Endothelial cell of umbilical vein (primary cell): ENCODE measurements around the gene ZNF821. TPM values are rescaled to one million over a fixed set of nuclear protein-coding genes. Genes with fewer than 3 reads are reported as not detected.

Source experiments
- BruUV-seq: library from RNA; stranded (reverse); fragments of 400-500 nt; replicated peaks from 2 replicates; lab custom pipeline; 2021; lab: Mats Ljungman, UMichigan
- CTCF ChIA-PET: fragments of 300-600, 350-600 bp; sonication (Branson Sonifier 250); formaldehyde crosslinking; loops from one replicate; lab custom pipeline; 2021; ENCODE audit warnings: antibody characterized with exemption, inconsistent platforms; lab: Charles Lee
- POLR2A ChIA-PET: fragments of 300-600, 350-600 bp; sonication (Branson Sonifier 250); formaldehyde crosslinking; loops from one replicate; lab custom pipeline; 2021; ENCODE audit warnings: antibody characterized with exemption, inconsistent platforms; lab: Charles Lee
- DNase-seq: peaks from one replicate; pipeline ENCODE4 v3.0.0-alpha.2; 2011; ENCODE audit warnings: low read depth, low spot score
- FAIRE-seq: peaks from 2 replicates; lab custom pipeline; 2011; peaks lifted over from hg19 to GRCh38; lab: Jason Lieb, UNC
- H2AFZ ChIP-seq: 2 replicates; pipeline ENCODE4 v1.6.0; 2012; ENCODE audit warnings: low read depth, low read length, control low read depth, inconsistent platforms
- H3K27ac ChIP-seq: 2 replicates; pipeline ENCODE4 v1.5.1; 2011; ENCODE audit warnings: low read depth, mild to moderate bottlenecking, control low read depth, low read length, moderate library complexity; ENCODE audit not compliant: insufficient read depth
- H3K27me3 ChIP-seq, 2 experiments: 2 replicates each; pipeline versions ENCODE4 v1.6.0 to v1.6.1; 2011; ENCODE audit warnings: low read length in 2 of 2, mixed read lengths in 1 of 2; ENCODE audit not compliant: control insufficient read depth in 2 of 2, insufficient read depth in 2 of 2
- H3K36me3 ChIP-seq, 2 experiments: 2 replicates in 1 of 2; 3 replicates in 1 of 2; pipeline ENCODE4 v1.5.1; 2011; ENCODE audit warnings: low read length in 2 of 2, mild to moderate bottlenecking in 1 of 2, moderate library complexity in 1 of 2; ENCODE audit not compliant: control insufficient read depth in 2 of 2, insufficient read depth in 2 of 2; ENCODE audit errors: extremely low read depth in 1 of 2
- H3K4me1 ChIP-seq: 3 replicates; pipeline ENCODE4 v1.5.1; 2011; ENCODE audit warnings: mild to moderate bottlenecking, low read length; ENCODE audit not compliant: control insufficient read depth, insufficient read depth; ENCODE audit errors: extremely low read depth
- H3K4me2 ChIP-seq: 2 replicates; pipeline ENCODE4 v1.6.1; 2011; ENCODE audit warnings: low read length, control low read depth, mixed read lengths; ENCODE audit not compliant: insufficient read depth
- H3K4me3 ChIP-seq, 3 experiments: fragments of 200-600 bp in 1 of 3; sonication (generic), shearing (Covaris generic) in 1 of 3; replicated peaks in 1 of 3; 2 replicates each; pipeline ENCODE4 v1.5.1; 2011 to 2016; ENCODE audit warnings: control low read depth in 3 of 3, low read length in 3 of 3, mild to moderate bottlenecking in 2 of 3, inconsistent platforms in 1 of 3, low read depth in 1 of 3, moderate library complexity in 1 of 3; ENCODE audit not compliant: insufficient read depth in 1 of 3
- H3K79me2 ChIP-seq: 2 replicates; pipeline ENCODE4 v1.6.0; 2012; ENCODE audit warnings: low read length, inconsistent platforms; ENCODE audit not compliant: control insufficient read depth, insufficient read depth
- H3K9ac ChIP-seq: replicated peaks from 2 replicates; pipeline ENCODE3; 2011; ENCODE audit warnings: low read length, control low read depth; ENCODE audit not compliant: insufficient read depth; ENCODE audit errors: extremely low read depth
- H3K9me1 ChIP-seq: replicated peaks from 3 replicates; pipeline ENCODE4 v1.6.0; 2011; ENCODE audit warnings: mild to moderate bottlenecking, low read length; ENCODE audit not compliant: control insufficient read depth, insufficient read depth; ENCODE audit errors: extremely low read depth
- H3K9me3 ChIP-seq: replicated peaks from 2 replicates; pipeline ENCODE4 v1.5.1; 2012; ENCODE audit warnings: low read length, inconsistent platforms; ENCODE audit not compliant: control insufficient read depth, insufficient read depth
- H4K20me1 ChIP-seq: replicated peaks from 2 replicates; pipeline ENCODE3; 2011; ENCODE audit warnings: mild to moderate bottlenecking, low read length; ENCODE audit not compliant: control insufficient read depth, insufficient read depth; ENCODE audit errors: extremely low read depth
- CTCF ChIP-seq, 2 donors: IDR thresholded peaks; 1 replicate in 1 of 2; 2 replicates in 1 of 2; pipeline ENCODE4 v1.5.1; 2011; ENCODE audit warnings: low read length in 2 of 2, mild to moderate bottlenecking in 2 of 2, moderate library complexity in 2 of 2, control low read depth in 1 of 2, inconsistent platforms in 1 of 2, low read depth in 1 of 2; ENCODE audit not compliant: insufficient read depth in 1 of 2; ENCODE audit errors: extremely low read depth in 1 of 2
- EZH2 ChIP-seq: IDR thresholded peaks from 2 replicates; pipeline ENCODE4 v1.6.1; 2012; ENCODE audit warnings: borderline replicate concordance, low read depth, mild to moderate bottlenecking, moderate library complexity, low read length, inconsistent platforms; ENCODE audit not compliant: severe bottlenecking
- FOS ChIP-seq: IDR thresholded peaks from 2 replicates; pipeline ENCODE4 v1.6.1; 2011; ENCODE audit warnings: mild to moderate bottlenecking, low read length, moderate library complexity, borderline replicate concordance; ENCODE audit not compliant: insufficient read depth
- GATA2 ChIP-seq: IDR thresholded peaks from 2 replicates; pipeline ENCODE4 v1.7.0; 2011; ENCODE audit warnings: low read depth, mild to moderate bottlenecking, moderate library complexity, mixed read lengths, low read length; ENCODE audit not compliant: insufficient read length, insufficient read depth
- JUN ChIP-seq: IDR thresholded peaks from 2 replicates; pipeline ENCODE4 v1.6.1; 2011; ENCODE audit warnings: borderline replicate concordance, low read depth; ENCODE audit not compliant: insufficient read length, insufficient read depth
- MYC ChIP-seq: IDR thresholded peaks from one replicate; pipeline ENCODE4 v1.6.1; 2011; ENCODE audit warnings: mild to moderate bottlenecking, low read depth, low read length
- POLR2A ChIP-seq: IDR thresholded peaks from 2 replicates; pipeline ENCODE4 v1.6.1; 2012; ENCODE audit warnings: low read depth, mild to moderate bottlenecking, control low read depth, low read length
- POLR2AphosphoS5 ChIP-seq: IDR thresholded peaks from 2 replicates; pipeline ENCODE4 v1.6.1; 2012; ENCODE audit warnings: low read depth, mild to moderate bottlenecking, control low read depth, low read length, moderate library complexity; ENCODE audit not compliant: insufficient read depth
- dilution Hi-C: fragments of 300-500 bp; cut with MboI; formaldehyde crosslinking; loops from one replicate; pipeline ENCODE4 v1.15.0; 2019; ENCODE audit warnings: low sequenced_read_pairs; ENCODE audit not compliant: extremely low pct_ligation_motif_present
- intact Hi-C: fragments of 100-400 bp; cut with micrococcal nuclease; formaldehyde crosslinking; loops from one replicate; pipeline ENCODE4 v1.10.0; 2022
- polyA plus RNA-seq, 4 experiments: library from polyadenylated mRNA; depleted of rRNA in 3 of 4; stranded (reverse) in 3 of 4; unstranded in 1 of 4; fragments of >200 nt; gene quantifications; 2 replicates each; pipeline versions ENCODE4 v1.2.1 to v1.2.3, GENCODE V29; 2011 to 2012; ENCODE audit warnings: missing spikeins in 1 of 4
- total RNA-seq: library from RNA; stranded (reverse); gene quantifications from 2 replicates; pipeline ENCODE4 v1.2.3, GENCODE V29; 2021
- TF ChIP-seq, protein P1 (sequence below): IDR thresholded peaks from 2 replicates; pipeline ENCODE4 v1.6.1; 2011; ENCODE audit not compliant: insufficient read depth, insufficient read length

The ZNF821 gene
- total and polyA plus RNA-seq, 2 donors (not counting 3 experiments of a cell fraction or from before 2014, with no cell fraction given), result 7.3 to 8.1 TPM

DNA sequence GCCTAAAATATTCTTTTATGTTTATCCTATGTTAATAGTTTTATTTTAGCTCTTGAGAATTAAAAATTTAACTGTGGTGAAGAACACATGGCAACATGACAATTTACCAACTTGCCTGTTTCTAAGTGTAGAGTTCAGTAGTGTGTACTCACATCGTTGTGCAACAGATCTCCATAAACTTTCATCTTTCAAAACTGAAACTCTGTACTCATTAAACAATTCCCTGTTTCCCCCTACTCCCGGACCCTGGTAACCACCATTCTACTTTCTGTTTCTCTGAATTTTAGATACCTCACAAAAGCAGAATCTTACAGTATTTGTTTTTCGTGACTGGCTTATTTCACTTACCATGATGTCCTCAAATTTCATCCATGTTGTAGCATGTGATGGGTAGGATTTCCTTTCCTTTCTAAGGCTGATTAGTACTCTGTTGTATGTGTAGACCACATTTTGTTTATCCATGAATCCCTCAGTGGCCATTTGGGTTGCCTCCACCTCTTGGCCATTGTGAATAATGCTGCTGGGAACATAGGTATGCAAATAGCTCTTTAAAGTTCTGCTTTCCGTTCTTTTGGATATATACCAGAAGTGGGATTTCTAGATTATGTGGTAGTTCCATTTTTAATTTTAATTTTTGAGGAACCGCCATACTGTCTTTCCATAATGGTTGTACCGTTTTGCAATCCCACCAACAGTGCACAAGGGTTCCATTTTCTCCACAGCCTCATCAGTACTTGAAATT, 28.7 kb upstream of the ZNF821 start:
- no TSS peak for BruUV-seq
- no peaks in the 10 kb centered on the region for H3K9me1 ChIP-seq

More for the DNA sequence above, 28.7 kb upstream of the ZNF821 start:
- H3K27me3 ChIP-seq, result no peaks in the 10 kb centered on the region
- TF ChIP-seq FOS (no peak), POLR2AphosphoS5 (no peak), GATA2 (no peak), MYC (no peak), POLR2A (no peak), JUN (no peak), EZH2 (no peak), CTCF (IDR thresholded peaks at IDR 0.05; ENCODE audit: extremely low read depth in 1 of 2, insufficient read depth in 1 of 2, low read depth in 1 of 2, low read length in 2 of 2) (no peak)
- TF ChIP-seq, protein P1, sequence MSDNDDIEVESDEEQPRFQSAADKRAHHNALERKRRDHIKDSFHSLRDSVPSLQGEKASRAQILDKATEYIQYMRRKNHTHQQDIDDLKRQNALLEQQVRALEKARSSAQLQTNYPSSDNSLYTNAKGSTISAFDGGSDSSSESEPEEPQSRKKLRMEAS, result no peak
- FAIRE-seq, result no peak
- no peak overlapping the region for H2AFZ ChIP-seq
- H3K36me3 ChIP-seq, result peaks cover 7 to 10% of the 10 kb centered on the region in 2 experiments
- H3K9me3 ChIP-seq, result no peaks in the 10 kb centered on the region
- H3K4me3 ChIP-seq, result no peak overlapping the region
- no peak overlapping the region for H3K4me2 ChIP-seq
- dilution Hi-C loops (no loop called here), intact Hi-C loops (no loop called here)
- H3K27ac ChIP-seq, result no peak overlapping the region
- H3K4me1 ChIP-seq, result peaks cover 22% of the 10 kb centered on the region
- no peak for DNase-seq
- H4K20me1 ChIP-seq, result peaks cover 14% of the 10 kb centered on the region
- CTCF ChIA-PET, result interaction anchor here (0.6 to 1.3 kb wide), 3 partner anchors 29 to 445 kb away, joined by 3 to 4 read pairs (median 3); partner anchors contain the start of gene ZNF821
- peaks cover 98% of the 10 kb centered on the region for H3K79me2 ChIP-seq
- H3K9ac ChIP-seq, result no peak overlapping the region
- POLR2A ChIA-PET, result no interaction called here
